H1 (cell line): ENCODE results near the gene ABCF3. TPM values are rescaled to one million over a fixed set of nuclear protein-coding genes. Genes with fewer than 3 reads are reported as not detected.

Source experiments
- MAFK ChIP-seq: IDR thresholded peaks from 2 replicates; pipeline ENCODE4 v1.6.1; 2012; ENCODE audit warnings: low read depth, mild to moderate bottlenecking, improper control_type of control experiment, low read length
- TBP ChIP-seq: IDR thresholded peaks from 2 replicates; pipeline ENCODE4 v1.6.1; 2011; ENCODE audit warnings: low read depth, low read length, improper control_type of control experiment
- polyA plus RNA-seq, 7 experiments: library from polyadenylated mRNA; depleted of rRNA in 3 of 7; stranded (reverse) in 5 of 7; unstranded in 2 of 7; fragments of >200 nt in 5 of 7; fragments of 200-250 nt in 2 of 7; gene quantifications; 1 replicate in 5 of 7; 2 replicates in 1 of 7; 4 replicates in 1 of 7; pipeline versions ENCODE4 v1.2.1 to v1.2.3, GENCODE V29; 2011 to 2013; ENCODE audit warnings: missing spikeins in 2 of 7, mixed read lengths in 2 of 7
- total RNA-seq: library from RNA; stranded (reverse); fragmentation: NEBNext Ultra II Directional; extraction: Animal tissue kit (Norgen Biotek cat#: 25700); gene quantifications from 2 replicates; pipeline ENCODE4 v1.2.1, GENCODE V29; 2021

The ABCF3 gene
- total and polyA plus RNA-seq, 2 of the 8 experiments (the other 6 are each of a cell fraction or from before 2014, with no cell fraction given), result 51.6 to 57.8 TPM

GRCh38 chr3:184196536-184196935, 10.5 kb downstream of the ABCF3 start (continued):
- TF ChIP-seq TBP (no peak), MAFK (no peak)
